Subcutaneous adipose tissue (tissue), 4 donors: ENCODE data around the gene NDOR1. TPM values are rescaled to one million over a fixed set of nuclear protein-coding genes. Genes with fewer than 3 reads are reported as not detected.

Experiments
- total RNA-seq, 4 donors: library from RNA; depleted of rRNA; stranded (reverse); fragments of >200 nt; gene quantifications; one replicate each; pipeline ENCODE4 v1.1.0, GENCODE V29; 2016
- TF ChIP-seq, protein P1 (sequence below): fragments of 450-650 bp; IDR thresholded peaks from one replicate; pipeline ENCODE4 v1.5.1; 2016; ENCODE audit warnings: low read depth, mild to moderate bottlenecking, control low read depth, antibody characterized with exemption, moderate library complexity

NDOR1 gene
- total RNA-seq, 4 donors from 2014 or later: 2.6 to 6.2 (median 3.7) TPM

DNA sequence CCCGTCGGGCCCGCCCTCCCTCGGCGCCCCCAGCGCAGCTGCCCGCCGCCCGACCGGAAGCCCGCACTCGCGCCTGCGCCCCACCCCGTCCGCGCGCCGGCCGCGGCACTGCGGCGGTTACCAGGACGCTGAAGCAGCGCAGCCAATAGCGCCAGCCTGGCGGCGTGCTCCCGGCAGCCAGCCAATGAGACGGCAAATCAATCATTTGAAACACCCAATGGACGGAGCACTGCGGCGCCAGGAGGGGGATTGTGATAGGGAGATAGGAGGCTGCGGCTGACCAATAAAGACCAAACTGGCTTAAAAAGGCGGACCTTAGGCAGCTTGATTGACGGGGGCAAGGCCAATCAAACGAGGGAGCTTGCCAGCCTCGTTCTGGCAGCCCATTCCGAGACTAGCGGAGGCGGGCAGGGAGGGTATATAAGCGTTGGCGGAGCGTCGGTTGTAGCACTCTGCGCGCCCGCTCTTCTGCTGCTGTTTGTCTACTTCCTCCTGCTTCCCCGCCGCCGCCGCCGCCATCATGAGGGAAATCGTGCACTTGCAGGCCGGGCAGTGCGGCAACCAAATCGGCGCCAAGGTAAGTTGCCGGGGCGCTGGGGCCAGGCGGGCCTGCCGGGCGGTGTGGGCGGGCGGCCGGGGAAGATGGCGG is 35.5 kb downstream of the NDOR1 start, which contains the start of gene TUBB4B:
TUBB4B (plus strand) TSS at position 447 of the 649 bp plus-strand sequence; CDS start at position 521, 74 bp downstream.
- TF ChIP-seq, protein P1, sequence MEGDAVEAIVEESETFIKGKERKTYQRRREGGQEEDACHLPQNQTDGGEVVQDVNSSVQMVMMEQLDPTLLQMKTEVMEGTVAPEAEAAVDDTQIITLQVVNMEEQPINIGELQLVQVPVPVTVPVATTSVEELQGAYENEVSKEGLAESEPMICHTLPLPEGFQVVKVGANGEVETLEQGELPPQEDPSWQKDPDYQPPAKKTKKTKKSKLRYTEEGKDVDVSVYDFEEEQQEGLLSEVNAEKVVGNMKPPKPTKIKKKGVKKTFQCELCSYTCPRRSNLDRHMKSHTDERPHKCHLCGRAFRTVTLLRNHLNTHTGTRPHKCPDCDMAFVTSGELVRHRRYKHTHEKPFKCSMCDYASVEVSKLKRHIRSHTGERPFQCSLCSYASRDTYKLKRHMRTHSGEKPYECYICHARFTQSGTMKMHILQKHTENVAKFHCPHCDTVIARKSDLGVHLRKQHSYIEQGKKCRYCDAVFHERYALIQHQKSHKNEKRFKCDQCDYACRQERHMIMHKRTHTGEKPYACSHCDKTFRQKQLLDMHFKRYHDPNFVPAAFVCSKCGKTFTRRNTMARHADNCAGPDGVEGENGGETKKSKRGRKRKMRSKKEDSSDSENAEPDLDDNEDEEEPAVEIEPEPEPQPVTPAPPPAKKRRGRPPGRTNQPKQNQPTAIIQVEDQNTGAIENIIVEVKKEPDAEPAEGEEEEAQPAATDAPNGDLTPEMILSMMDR: no peak

DNA sequence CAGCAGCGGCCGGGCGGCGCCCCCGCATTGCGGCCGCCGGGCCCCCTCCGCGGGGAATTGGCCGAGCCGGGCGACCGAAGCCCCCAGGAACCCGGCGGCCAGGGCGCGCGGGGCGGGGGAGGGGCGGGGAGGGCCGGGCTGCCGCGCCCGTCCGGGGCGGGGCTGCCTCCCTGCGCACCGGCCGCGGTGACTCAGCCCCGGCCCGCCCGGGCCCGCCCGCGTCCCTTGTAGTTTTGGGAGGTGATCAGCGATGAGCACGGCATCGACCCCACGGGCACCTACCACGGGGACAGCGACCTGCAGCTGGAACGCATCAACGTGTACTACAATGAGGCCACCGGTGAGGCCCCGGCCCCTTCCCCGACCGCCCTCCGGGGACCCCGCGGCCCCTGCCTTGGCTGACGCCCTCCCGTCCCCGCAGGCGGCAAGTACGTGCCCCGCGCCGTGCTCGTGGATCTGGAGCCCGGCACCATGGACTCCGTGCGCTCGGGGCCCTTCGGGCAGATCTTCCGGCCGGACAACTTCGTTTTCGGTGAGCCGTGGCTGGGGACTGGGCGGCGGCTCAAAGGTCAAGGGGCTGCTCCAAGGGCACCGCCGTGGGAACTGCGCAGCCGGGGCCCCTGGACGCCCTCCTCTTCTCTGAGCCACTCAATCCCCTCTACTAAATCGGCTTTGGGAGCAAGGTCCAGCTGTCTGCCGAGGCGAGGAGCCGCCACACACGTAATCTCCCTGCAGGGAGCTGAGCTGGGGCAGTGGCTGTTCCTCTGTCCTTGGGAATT is 36.2 kb downstream of the NDOR1 start:
- TF ChIP-seq, protein P1: no peak

DNA sequence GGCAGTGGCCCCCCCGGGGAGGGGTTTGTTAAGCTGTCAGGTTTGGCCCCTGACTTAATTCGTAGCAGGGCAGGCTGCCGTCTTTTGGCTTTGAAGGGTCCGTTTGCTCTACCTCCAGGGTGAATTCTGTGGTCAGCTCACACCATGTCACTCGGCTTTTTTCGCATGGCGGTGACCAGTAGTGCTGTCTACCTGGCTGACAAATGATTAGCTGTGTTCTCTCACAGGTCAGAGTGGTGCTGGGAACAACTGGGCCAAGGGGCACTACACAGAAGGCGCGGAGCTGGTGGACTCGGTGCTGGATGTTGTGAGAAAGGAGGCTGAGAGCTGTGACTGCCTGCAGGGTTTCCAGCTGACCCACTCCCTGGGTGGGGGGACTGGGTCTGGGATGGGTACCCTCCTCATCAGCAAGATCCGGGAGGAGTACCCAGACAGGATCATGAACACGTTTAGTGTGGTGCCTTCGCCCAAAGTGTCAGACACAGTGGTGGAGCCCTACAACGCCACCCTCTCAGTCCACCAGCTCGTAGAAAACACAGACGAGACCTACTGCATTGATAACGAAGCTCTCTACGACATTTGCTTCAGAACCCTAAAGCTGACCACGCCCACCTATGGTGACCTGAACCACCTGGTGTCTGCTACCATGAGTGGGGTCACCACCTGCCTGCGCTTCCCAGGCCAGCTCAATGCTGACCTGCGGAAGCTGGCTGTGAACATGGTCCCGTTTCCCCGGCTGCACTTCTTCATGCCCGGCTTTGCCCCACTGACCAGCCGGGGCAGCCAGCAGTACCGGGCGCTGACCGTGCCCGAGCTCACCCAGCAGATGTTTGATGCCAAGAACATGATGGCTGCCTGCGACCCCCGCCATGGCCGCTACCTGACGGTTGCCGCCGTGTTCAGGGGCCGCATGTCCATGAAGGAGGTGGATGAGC is 37.0 kb downstream of the NDOR1 start:
- TF ChIP-seq, protein P1: no peak

DNA sequence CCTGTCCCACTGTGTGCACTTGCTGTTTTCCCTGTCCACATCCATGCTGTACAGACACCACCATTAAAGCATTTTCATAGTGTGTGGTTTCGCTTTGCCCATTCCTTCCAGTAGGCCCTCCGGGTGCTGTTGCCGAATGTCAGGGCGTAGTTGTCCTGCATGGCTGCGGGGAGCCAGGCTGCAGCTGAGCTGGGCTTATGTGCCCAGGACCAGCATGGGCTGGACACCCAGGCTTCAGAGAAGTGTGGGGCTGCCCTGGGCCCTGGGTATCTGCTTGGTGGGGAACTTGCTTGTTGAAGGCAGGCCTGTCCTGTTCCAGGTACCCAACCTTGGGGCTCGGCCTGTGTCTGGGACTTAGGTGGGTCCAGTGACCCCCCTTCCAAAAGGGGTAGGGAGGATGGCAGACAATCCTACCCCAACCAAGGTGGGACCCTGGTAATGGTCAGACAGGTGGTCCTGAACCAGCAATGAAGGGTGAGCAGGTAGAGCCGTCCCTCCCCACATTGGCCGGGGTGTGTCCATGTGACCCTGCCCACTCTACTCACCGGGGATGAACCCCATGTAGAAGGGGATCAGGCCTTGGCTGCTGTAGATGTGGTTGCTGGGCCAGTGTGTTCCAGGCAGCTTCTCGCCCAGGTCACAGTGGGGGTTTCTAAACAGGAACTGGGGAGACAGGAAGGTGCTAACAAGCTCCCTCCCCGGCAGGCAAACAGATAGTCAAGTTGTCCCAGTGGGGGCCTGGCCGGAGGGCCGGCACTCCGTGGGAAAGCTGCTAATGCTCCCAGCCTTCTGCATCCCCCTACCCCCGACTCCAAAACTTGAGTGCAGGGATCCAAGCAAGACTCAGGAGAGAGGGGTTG is 38.4 kb downstream of the NDOR1 start:
- TF ChIP-seq, protein P1: no peak

DNA sequence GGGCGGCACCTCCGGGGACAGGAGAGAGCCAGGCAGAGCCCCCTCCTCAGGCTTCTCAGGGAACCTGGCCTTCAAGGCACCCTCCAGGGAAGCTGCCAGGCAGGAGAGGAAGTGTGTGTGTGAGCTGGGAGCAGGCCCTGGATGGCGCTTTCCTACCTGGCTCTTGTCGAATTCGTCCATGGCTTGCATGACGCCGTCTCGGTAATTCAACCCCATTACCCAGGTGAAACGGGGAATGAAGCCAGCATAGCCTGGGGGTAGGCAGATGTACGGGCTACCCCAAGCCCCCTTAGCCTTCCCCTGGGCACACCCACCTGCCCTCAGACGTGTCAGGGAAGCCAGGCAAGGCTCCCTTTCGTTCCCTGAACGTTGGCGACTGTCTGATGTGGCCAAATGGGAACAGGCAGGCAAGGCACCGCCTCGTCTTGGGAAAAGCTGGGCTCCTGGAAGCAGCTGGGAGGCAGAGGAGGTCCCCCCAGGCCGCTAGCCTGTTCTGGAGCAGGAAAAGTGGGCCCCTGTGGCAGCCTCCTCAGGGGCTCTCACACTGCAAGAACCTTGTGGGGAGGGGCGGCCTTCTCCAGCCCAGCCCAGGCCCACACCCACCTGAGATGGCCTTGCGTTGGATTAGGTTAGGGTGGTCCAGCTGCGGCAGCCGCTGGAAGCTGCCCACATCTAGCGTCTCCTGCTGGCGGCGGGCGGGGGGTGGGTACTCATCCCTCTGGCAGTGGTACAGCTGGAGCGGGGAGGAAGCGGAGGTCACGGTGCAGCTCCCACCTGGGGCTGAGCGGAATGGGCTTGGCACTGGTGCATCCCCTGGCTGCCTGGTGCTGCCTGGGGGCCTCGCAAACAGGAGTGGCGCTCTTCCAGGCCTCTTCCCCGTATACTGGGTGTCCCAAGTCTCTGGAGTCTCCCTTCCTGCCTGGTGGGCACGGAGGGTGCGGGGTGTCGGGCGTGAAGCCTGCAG is 39.3 kb downstream of the NDOR1 start:
- TF ChIP-seq, protein P1: no peak
